BJ (cell line): ENCODE data around the gene FOXC2. TPM values are rescaled to one million over a fixed set of nuclear protein-coding genes. Genes with fewer than 3 reads are reported as not detected.

Experiments
- CTCF ChIA-PET: fragments of 350-600 bp; formaldehyde crosslinking; extraction: SDS; loops from one replicate; lab custom pipeline; 2021; ENCODE audit warnings: antibody characterized with exemption, inconsistent platforms; lab: Yijun Ruan, JAX
- POLR2A ChIA-PET: fragments of 300-600 bp; sonication (Branson Sonifier 250); formaldehyde crosslinking; extraction: SDS; loops from one replicate; lab custom pipeline; 2021; ENCODE audit warnings: antibody characterized with exemption; lab: Charles Lee
- DNase-seq: peaks from one replicate; pipeline ENCODE4 v3.0.0-alpha.2; 2011; ENCODE audit warnings: low read depth
- H3K27me3 ChIP-seq: 2 replicates; pipeline ENCODE4 v1.6.0; 2011; ENCODE audit warnings: low read length; ENCODE audit not compliant: control insufficient read depth, insufficient read depth
- H3K36me3 ChIP-seq: 2 replicates; pipeline ENCODE4 v1.5.1; 2011; ENCODE audit warnings: low read length; ENCODE audit not compliant: control insufficient read depth, insufficient read depth
- H3K4me3 ChIP-seq: 2 replicates; pipeline ENCODE4 v1.5.1; 2011; ENCODE audit warnings: low read depth, mild to moderate bottlenecking, control low read depth, low read length
- CTCF ChIP-seq: IDR thresholded peaks from 2 replicates; pipeline ENCODE4 v1.5.1; 2011; ENCODE audit warnings: low read depth, mild to moderate bottlenecking, control low read depth, inconsistent platforms, low read length, moderate library complexity; ENCODE audit not compliant: insufficient read depth
- polyA minus RNA-seq: library from RNA; depleted of rRNA, polyadenylated mRNA; stranded (reverse); fragments of >200 nt; gene quantifications from 2 replicates; pipeline ENCODE4 v1.2.3, GENCODE V29; 2011; rRNA and poly(A)+ RNA removed
- polyA plus RNA-seq: library from polyadenylated mRNA; depleted of rRNA; stranded (reverse); fragments of >200 nt; gene quantifications from 2 replicates; pipeline ENCODE4 v1.2.3, GENCODE V29; 2011; rRNA removed

The FOXC2 gene
- polyA plus RNA-seq (0.39 and 0.63 TPM in 2 replicates), polyA minus RNA-seq (0.76 and 1.2 TPM in 2 replicates)

GRCh38 chr16:86566601-86566965, at the start of gene FOXC2:
TSS of gene FOXC2 (plus strand) at chr16:86566829. CDS start at chr16:86567336, 507 bp downstream.
- POLR2A ChIA-PET, result no interaction called here
- Histone ChIP-seq H3K4me3 (peak within 1 kb of the TSS; percentile 83), H3K27me3 (peaks cover 4% of the 10 kb centered on the region), H3K36me3 (no peaks in the 10 kb centered on the region)
- DNase-seq, result peak; percentile 53
- TF ChIP-seq CTCF, result no peak
- CTCF ChIA-PET, result interaction anchor here (1.1 to 1.8 kb wide), 3 partner anchors 8 to 511 kb away, joined by 3 to 11 read pairs (median 3); no protein-coding TSS in a partner anchor

GRCh38 chr16:86517033-86517432, 49.6 kb upstream of the FOXC2 start:
- Histone ChIP-seq H3K36me3 (peaks cover 15% of the 10 kb centered on the region), H3K27me3 (no peaks in the 10 kb centered on the region; the same call in 1 of the 2 replicates), H3K4me3 (no peak overlapping the region)
- CTCF ChIA-PET, result interaction anchor here (0.5 to 7.0 kb wide), 58 partner anchors 9 to 1869 kb away, joined by 3 to 367 read pairs (median 5); no protein-coding TSS in a partner anchor
- DNase-seq, result no peak
- POLR2A ChIA-PET, result interaction anchor here (0.6 kb wide), 1 partner anchor 236 kb away, joined by 3 read pairs; no protein-coding TSS in a partner anchor
- no peak for TF ChIP-seq CTCF

- H3K36me3 ChIP-seq, result peaks cover 13% of the 10 kb centered on the region
- no peak overlapping the region for H3K4me3 ChIP-seq
- POLR2A ChIA-PET, result interaction anchor here (0.6 kb wide), 3 partner anchors 8 to 813 kb away, joined by 3 to 6 read pairs (median 3); no protein-coding TSS in a partner anchor
- no peak for DNase-seq
- H3K27me3 ChIP-seq, result no peaks in the 10 kb centered on the region; the same call in 1 of the 2 replicates
- TF ChIP-seq CTCF, result peak; percentile 90
- CTCF ChIA-PET, result interaction anchor here (0.6 to 7.0 kb wide), 78 partner anchors 10 to 1870 kb away, joined by 3 to 367 read pairs (median 4); no protein-coding TSS in a partner anchor
These were observed 48.9 kb upstream of the FOXC2 start for GRCh38 chr16:86517652-86518258.

- DNase-seq, result no peak
- Histone ChIP-seq H3K36me3 (peaks cover 5% of the 10 kb centered on the region), H3K4me3 (no peak overlapping the region), H3K27me3 (peaks cover under 1% of the 10 kb centered on the region)
- ChIA-PET POLR2A (no interaction called here), CTCF (interaction anchor here (0.7 to 7.0 kb wide), 28 partner anchors 9 to 699 kb away, joined by 3 to 367 read pairs (median 5); partner anchors contain the start of gene FOXF1)
- TF ChIP-seq CTCF, result no peak
These were observed 47.5 kb upstream of the FOXC2 start for GRCh38 chr16:86519007-86519648.
